Choroid plexus epithelial cell (primary cell): ENCODE results near the gene TRPV6.
A peak's percentile ranks its signal among the peaks of the same experiment; 100 is the strongest.

Experiments
- DNase-seq: peaks from one replicate; pipeline ENCODE4 v3.0.0-alpha.2; 2010; ENCODE audit warnings: low read depth
- H3K4me3 ChIP-seq: 2 replicates; pipeline ENCODE4 v1.5.1; 2011; ENCODE audit warnings: low read depth, mild to moderate bottlenecking, control low read depth, low read length, moderate library complexity
- TF ChIP-seq, protein P1 (sequence below): conservative IDR thresholded peaks from 2 replicates; pipeline ENCODE4 v1.5.1; 2011; ENCODE audit warnings: low read depth, mild to moderate bottlenecking, control low read depth, inconsistent platforms, low read length, moderate library complexity

Gene TRPV6

DNA sequence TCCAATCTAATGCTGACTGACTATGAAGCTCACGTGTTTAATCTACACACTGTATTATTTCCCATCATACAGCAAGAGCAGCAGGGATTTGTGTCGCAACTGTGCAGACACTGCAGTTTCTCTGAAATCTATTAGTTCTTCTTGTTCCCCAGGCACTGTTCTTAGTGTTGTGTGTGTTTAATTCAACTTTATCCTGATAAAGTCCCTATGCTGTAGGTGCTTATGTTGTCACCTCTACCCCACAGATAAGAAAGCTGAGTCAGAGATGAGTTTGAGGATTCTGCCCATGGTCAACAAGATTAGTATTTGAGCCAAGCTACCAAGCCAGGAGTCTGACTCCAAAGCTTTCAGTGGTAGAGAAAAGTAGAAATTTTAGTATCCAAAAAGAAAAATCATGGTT lies 53.1 kb downstream of the TRPV6 start:
- no peak overlapping the region for H3K4me3 ChIP-seq
- TF ChIP-seq, protein P1, sequence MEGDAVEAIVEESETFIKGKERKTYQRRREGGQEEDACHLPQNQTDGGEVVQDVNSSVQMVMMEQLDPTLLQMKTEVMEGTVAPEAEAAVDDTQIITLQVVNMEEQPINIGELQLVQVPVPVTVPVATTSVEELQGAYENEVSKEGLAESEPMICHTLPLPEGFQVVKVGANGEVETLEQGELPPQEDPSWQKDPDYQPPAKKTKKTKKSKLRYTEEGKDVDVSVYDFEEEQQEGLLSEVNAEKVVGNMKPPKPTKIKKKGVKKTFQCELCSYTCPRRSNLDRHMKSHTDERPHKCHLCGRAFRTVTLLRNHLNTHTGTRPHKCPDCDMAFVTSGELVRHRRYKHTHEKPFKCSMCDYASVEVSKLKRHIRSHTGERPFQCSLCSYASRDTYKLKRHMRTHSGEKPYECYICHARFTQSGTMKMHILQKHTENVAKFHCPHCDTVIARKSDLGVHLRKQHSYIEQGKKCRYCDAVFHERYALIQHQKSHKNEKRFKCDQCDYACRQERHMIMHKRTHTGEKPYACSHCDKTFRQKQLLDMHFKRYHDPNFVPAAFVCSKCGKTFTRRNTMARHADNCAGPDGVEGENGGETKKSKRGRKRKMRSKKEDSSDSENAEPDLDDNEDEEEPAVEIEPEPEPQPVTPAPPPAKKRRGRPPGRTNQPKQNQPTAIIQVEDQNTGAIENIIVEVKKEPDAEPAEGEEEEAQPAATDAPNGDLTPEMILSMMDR: no peak
- DNase-seq: peak; percentile 34

DNA sequence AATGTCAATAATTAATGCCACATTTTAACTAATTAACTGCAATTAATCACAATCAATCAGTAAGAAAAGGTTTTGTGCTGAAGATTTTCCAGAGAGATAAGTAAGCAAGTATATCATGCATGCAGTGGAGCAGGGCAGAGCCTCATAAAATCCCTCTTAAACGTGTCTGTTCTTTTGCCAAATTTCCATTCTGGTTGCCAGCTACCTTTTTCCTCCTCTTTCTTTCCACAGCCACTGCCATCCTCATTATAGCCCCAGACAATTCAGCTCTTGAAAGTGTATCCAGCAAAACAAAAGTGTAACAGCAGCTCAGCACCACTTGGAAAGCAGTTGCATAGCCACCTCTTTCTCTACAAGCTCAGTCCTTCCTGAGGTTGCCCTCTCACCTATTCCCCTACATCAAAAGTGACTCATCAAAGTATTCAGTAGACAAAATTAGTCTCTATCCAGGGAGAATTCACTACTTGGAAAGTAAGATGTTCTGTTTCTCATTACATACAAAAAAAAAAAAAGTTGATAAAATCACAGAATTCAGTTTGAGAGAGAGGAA lies 57.5 kb downstream of the TRPV6 start:
- DNase-seq: peak; percentile 40
- TF ChIP-seq, protein P1: no peak
- H3K4me3 ChIP-seq: no peak overlapping the region

DNA sequence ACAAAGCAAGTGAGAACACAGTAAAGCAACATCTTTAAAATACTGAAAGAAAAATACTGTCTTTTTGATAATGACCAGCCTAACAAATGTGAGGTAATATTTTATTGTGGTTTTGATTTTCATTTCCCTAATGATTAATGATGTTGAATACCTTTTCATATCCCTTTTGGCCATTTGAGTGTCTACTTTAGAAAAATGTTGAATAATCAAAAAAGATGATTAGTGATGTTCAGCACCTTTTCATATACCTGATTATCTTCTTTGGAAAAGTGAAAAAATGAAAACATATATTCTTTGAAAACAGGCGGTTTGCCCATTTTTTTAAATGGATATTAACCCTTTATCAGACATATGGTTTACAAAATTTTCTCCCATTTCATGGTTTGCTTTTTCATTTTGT lies 62.8 kb downstream of the TRPV6 start:
- TF ChIP-seq, protein P1: no peak

More for the DNA sequence above, 62.8 kb downstream of the TRPV6 start:
- no peak overlapping the region for H3K4me3 ChIP-seq
- DNase-seq: no peak
